Skeletal muscle tissue (tissue), 4 donors: ENCODE data around the gene C1QL4. TPM values are rescaled to one million over a fixed set of nuclear protein-coding genes. Genes with fewer than 3 reads are reported as not detected.
A peak's percentile ranks its signal among the peaks of the same experiment; 100 is the strongest.
"Not testable (repeated sequence)": the region's sequence is repeated elsewhere in the genome, so short reads cannot be mapped to it uniquely, and the experiment has no call there.

Experiments
- H3K27ac ChIP-seq: one replicate; pipeline ENCODE4 v1.7.0; 2013; ENCODE audit warnings: mild to moderate bottlenecking, low read depth, low read length, inconsistent platforms
- H3K27me3 ChIP-seq, 3 donors: one replicate each; pipeline ENCODE4 v1.7.0; 2013; ENCODE audit warnings: low read length in 3 of 3; ENCODE audit not compliant: control insufficient read depth in 3 of 3, insufficient read depth in 3 of 3
- H3K36me3 ChIP-seq, 3 donors: one replicate each; pipeline ENCODE4 v1.7.0; 2013; ENCODE audit warnings: low read length in 3 of 3; ENCODE audit not compliant: control insufficient read depth in 3 of 3, insufficient read depth in 3 of 3
- H3K4me1 ChIP-seq, 3 donors: one replicate each; pipeline ENCODE4 v1.7.0; 2013; ENCODE audit warnings: low read length in 3 of 3, mild to moderate bottlenecking in 3 of 3; ENCODE audit not compliant: control insufficient read depth in 3 of 3, insufficient read depth in 3 of 3
- H3K4me3 ChIP-seq, 3 donors: one replicate each; pipeline ENCODE4 v1.7.0; 2013; ENCODE audit warnings: low read length in 3 of 3
- H3K9ac ChIP-seq, 3 donors: one replicate each; pipeline ENCODE4 v1.7.0; 2013; ENCODE audit warnings: low read length in 3 of 3, mild to moderate bottlenecking in 3 of 3, moderate library complexity in 2 of 3, low read depth in 1 of 3
- H3K9me3 ChIP-seq, 3 donors: one replicate each; pipeline ENCODE4 v1.7.0; 2013; ENCODE audit warnings: low read length in 3 of 3; ENCODE audit not compliant: control insufficient read depth in 3 of 3
- total RNA-seq: library from RNA; depleted of rRNA; stranded (reverse); fragments of >200 nt; gene quantifications from one replicate; pipeline ENCODE4 v1.2.3, GENCODE V29; 2014
- donor health status: Osteomylitis.

C1QL4 gene
- total RNA-seq, 1 donor from 2014 or later = not detected

- peaks cover 8 to 17% (median 13%) of the 10 kb centered on the region in 3 donors for H3K4me1 ChIP-seq
- H3K36me3 ChIP-seq = no peaks in the 10 kb centered on the region
- no peak overlapping the region for H3K27ac ChIP-seq
- peaks cover 0 to 12% (median 10%) of the 10 kb centered on the region in 3 donors for H3K27me3 ChIP-seq
- no peak overlapping the region for H3K4me3 ChIP-seq
- H3K9me3 ChIP-seq = no peaks in the 10 kb centered on the region
- H3K9ac ChIP-seq = no peak overlapping the region
Measured at GRCh38 chr12:49327887-49328286, 9.1 kb downstream of the C1QL4 start.

- Histone ChIP-seq H3K4me1 (peaks cover 9 to 17% (median 13%) of the 10 kb centered on the region in 3 donors), H3K27ac (no peak overlapping the region), H3K27me3 (peaks cover 0 to 10% (median 7%) of the 10 kb centered on the region in 3 donors), H3K4me3 (no peak overlapping the region), H3K9ac (no peak overlapping the region), H3K9me3 (no peaks in the 10 kb centered on the region), H3K36me3 (no peaks in the 10 kb centered on the region)
Measured at GRCh38 chr12:49327368-49327767, 9.6 kb downstream of the C1QL4 start.

- H3K27ac ChIP-seq = no peak overlapping the region
- no peaks in the 10 kb centered on the region for H3K36me3 ChIP-seq
Measured at GRCh38 chr12:49325606-49326005, 11.4 kb downstream of the C1QL4 start.

GRCh38 chr12:49323524-49324097 is 13.4 kb downstream of the C1QL4 start:
- Histone ChIP-seq H3K9ac (peak overlapping the region; percentile 61 to 71 (median 66)), H3K27ac (no peak overlapping the region), H3K4me1 (peaks cover 6 to 14% (median 13%) of the 10 kb centered on the region in 3 donors), H3K9me3 (no peaks in the 10 kb centered on the region), H3K4me3 (peak overlapping the region; percentile 78 to 91 (median 82)), H3K27me3 (no peaks in the 10 kb centered on the region), H3K36me3 (no peaks in the 10 kb centered on the region)

More at GRCh38 chr12:49325606-49326005, 11.4 kb downstream of the C1QL4 start:
- Histone ChIP-seq H3K9ac (no peak overlapping the region), H3K4me1 (peaks cover 6 to 14% (median 13%) of the 10 kb centered on the region in 3 donors), H3K27me3 (no peaks in the 10 kb centered on the region), H3K4me3 (no peak overlapping the region), H3K9me3 (no peaks in the 10 kb centered on the region)

GRCh38 chr12:49322708-49323523 is 14.1 kb downstream of the C1QL4 start, which contains the start of gene TROAP:
Gene TROAP (plus strand): TSS chr12:49323255. CDS start chr12:49323609, 354 bp downstream.
- no peaks in the 10 kb centered on the region for H3K27me3 ChIP-seq
- H3K4me3 ChIP-seq = peak within 1 kb of the TSS; percentile 78 to 91 (median 87)
- peak within 1 kb of the TSS; percentile 65 to 83 (median 71) for H3K9ac ChIP-seq
- peaks cover 6 to 14% (median 13%) of the 10 kb centered on the region in 3 donors for H3K4me1 ChIP-seq
- H3K27ac ChIP-seq = no peak within 1 kb of the TSS
- H3K9me3 ChIP-seq = no peaks in the 10 kb centered on the region
- H3K36me3 ChIP-seq = no peaks in the 10 kb centered on the region

GRCh38 chr12:49322367-49322707 is 14.7 kb downstream of the C1QL4 start:
- no peak overlapping the region for H3K27ac ChIP-seq

GRCh38 chr12:49320411-49321103 is 16.4 kb downstream of the C1QL4 start:
- H3K4me1 ChIP-seq = peaks cover 6 to 14% (median 13%) of the 10 kb centered on the region in 3 donors
- not testable (repeated sequence) for H3K4me3 ChIP-seq, H3K27me3 ChIP-seq, H3K9me3 ChIP-seq, H3K36me3 ChIP-seq, H3K9ac ChIP-seq, H3K27ac ChIP-seq

More at GRCh38 chr12:49322367-49322707, 14.7 kb downstream of the C1QL4 start:
- H3K27me3 ChIP-seq = no peaks in the 10 kb centered on the region
- H3K9me3 ChIP-seq = no peaks in the 10 kb centered on the region
- no peaks in the 10 kb centered on the region for H3K36me3 ChIP-seq
- H3K4me1 ChIP-seq = peaks cover 6 to 14% (median 13%) of the 10 kb centered on the region in 3 donors
- H3K4me3 ChIP-seq = peak overlapping the region; percentile 73 to 87 (median 76)
- peak overlapping the region; percentile 55 to 83 (median 65) for H3K9ac ChIP-seq

- H3K27ac ChIP-seq, H3K4me1 ChIP-seq, H3K4me3 ChIP-seq, H3K9me3 ChIP-seq, H3K36me3 ChIP-seq, H3K27me3 ChIP-seq, H3K9ac ChIP-seq: not testable (repeated sequence)
Measured at GRCh38 chr12:49317118-49317517, 19.9 kb downstream of the C1QL4 start.

GRCh38 chr12:49314811-49315210 is 22.2 kb downstream of the C1QL4 start:
- H3K9ac ChIP-seq = no peak overlapping the region
- no peaks in the 10 kb centered on the region for H3K4me1 ChIP-seq
- no peak overlapping the region for H3K27ac ChIP-seq
- no peaks in the 10 kb centered on the region for H3K36me3 ChIP-seq
- no peaks in the 10 kb centered on the region for H3K27me3 ChIP-seq
- H3K4me3 ChIP-seq = no peak overlapping the region
- no peaks in the 10 kb centered on the region for H3K9me3 ChIP-seq
